B cell (primary cell): ENCODE results near the gene SNX10.

Experiments used
- CTCF ChIP-seq: fragments of 200-600 bp; IDR thresholded peaks from one replicate; pipeline ENCODE4 v1.8.0; 2022; ENCODE audit warnings: antibody characterized with exemption, mild to moderate bottlenecking
- EZH2 ChIP-seq: IDR thresholded peaks from 2 replicates; pipeline ENCODE4 v1.6.1; 2012; ENCODE audit warnings: borderline replicate concordance, low read depth, mild to moderate bottlenecking, moderate library complexity, low read length; ENCODE audit not compliant: insufficient read depth, poor library complexity, severe bottlenecking

DNA sequence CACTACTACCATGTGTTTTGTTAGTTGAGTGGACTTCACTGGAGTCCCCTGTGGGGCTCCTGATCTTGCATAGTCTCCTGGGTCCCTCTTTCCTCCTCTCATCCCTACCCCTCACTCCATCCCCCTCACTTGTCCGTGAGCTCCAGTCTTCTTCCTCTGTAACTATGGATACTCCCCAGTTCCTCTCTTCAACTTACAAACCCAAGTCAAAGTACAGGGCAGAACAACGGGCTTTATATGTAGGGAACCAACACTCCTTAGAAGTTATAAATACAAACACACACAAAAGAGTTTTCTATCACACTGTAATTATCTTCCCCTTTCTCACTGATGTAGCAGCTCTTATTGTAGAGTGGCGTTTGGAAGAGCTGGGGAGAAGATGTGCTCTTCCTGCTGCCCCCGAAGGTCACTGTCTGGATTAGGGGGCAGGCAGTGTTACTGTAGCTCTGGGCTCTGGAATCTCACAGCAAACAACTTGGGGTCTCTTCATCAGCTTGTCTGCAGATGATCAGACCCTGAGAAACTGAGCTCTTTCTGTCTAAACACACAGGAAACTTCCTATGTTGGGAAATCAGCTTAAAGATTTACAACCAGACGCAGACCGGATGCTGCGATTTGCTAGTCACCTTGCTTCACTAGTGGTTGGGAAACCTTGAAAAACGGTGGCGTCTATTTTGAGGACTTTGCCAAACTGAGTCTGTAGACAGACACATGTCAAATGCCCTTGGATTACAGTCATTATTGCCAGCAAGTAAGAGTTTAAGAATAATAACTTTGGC lies 13.6 kb downstream of the SNX10 start:
- TF ChIP-seq CTCF (no peak), EZH2 (no peak)
